Esophagus muscularis mucosa (tissue), 4 donors: ENCODE data around the gene KAZN. TPM values are rescaled to one million over a fixed set of nuclear protein-coding genes. Genes with fewer than 3 reads are reported as not detected.

Experiments
- DNase-seq: peaks from one replicate; pipeline ENCODE4 v3.0.0-alpha.2; 2017; ENCODE audit errors: extremely low spot score
- H3K27ac ChIP-seq, 4 donors: fragments of 200-600 bp; sonication (generic); replicated peaks in 1 of 4; 1 replicate in 3 of 4; 2 replicates in 1 of 4; pipeline ENCODE4 v1.5.1; 2016 to 2019; ENCODE audit warnings: mild to moderate bottlenecking in 1 of 4
- H3K27me3 ChIP-seq, 4 donors: fragments of 200-600 bp; sonication (generic); one replicate each; pipeline versions ENCODE4 v1.5.1 to v1.6.0; 2016 to 2019
- H3K36me3 ChIP-seq, 4 donors: fragments of 200-600 bp; sonication (generic); one replicate each; pipeline ENCODE4 v1.5.1; 2016 to 2019
- H3K4me1 ChIP-seq, 4 donors: fragments of 200-600 bp; sonication (generic); one replicate each; pipeline ENCODE4 v1.5.1; 2016 to 2019
- H3K4me3 ChIP-seq, 4 donors: fragments of 200-600 bp; sonication (generic); 1 replicate in 2 of 4; 2 replicates in 2 of 4; pipeline ENCODE4 v1.5.1; 2016 to 2019; ENCODE audit warnings: mild to moderate bottlenecking in 4 of 4, moderate library complexity in 1 of 4
- H3K9me3 ChIP-seq, 4 donors: fragments of 200-600 bp; sonication (generic); 1 replicate in 3 of 4; 2 replicates in 1 of 4; pipeline ENCODE4 v1.5.1; 2016 to 2019
- CTCF ChIP-seq, 3 experiments: fragments of 200-600 bp in 2 of 3; fragments of 450-650 bp in 1 of 3; sonication (generic) in 2 of 3; IDR thresholded peaks; one replicate each; pipeline ENCODE4 v1.5.1; 2017 to 2019; ENCODE audit warnings: antibody characterized with exemption in 3 of 3, mild to moderate bottlenecking in 2 of 3, moderate library complexity in 1 of 3
- EP300 ChIP-seq: sonication (generic); formaldehyde crosslinking; IDR thresholded peaks from one replicate; pipeline ENCODE4 v1.6.1; 2017; ENCODE audit warnings: antibody characterized with exemption
- POLR2A ChIP-seq: fragments of 450-650 bp; IDR thresholded peaks from one replicate; pipeline ENCODE4 v1.6.1; 2017; ENCODE audit warnings: antibody characterized with exemption, moderate library complexity, mild to moderate bottlenecking, low read depth
- POLR2AphosphoS5 ChIP-seq, 2 donors: sonication (generic); formaldehyde crosslinking; IDR thresholded peaks; one replicate each; pipeline ENCODE4 v1.6.1; 2017; ENCODE audit warnings: antibody characterized with exemption in 2 of 2
- WGBS: methylation state at CpG from one replicate; pipeline ENCODE4 v1.1.5; 2018; 5-methylcytosine and 5-hydroxymethylcytosine counted together
- intact Hi-C: fragments of 100-400 bp; cut with DNase I; formaldehyde crosslinking; loops from one replicate; pipeline ENCODE4 v1.15.1; 2023
- total RNA-seq, 4 donors: library from RNA; depleted of rRNA; stranded (reverse); fragments of >200 nt; gene quantifications; one replicate each; pipeline versions ENCODE4 v1.1.0 to v1.2.1, GENCODE V29; 2016

KAZN gene
- total RNA-seq, 4 donors from 2014 or later, result 9.9 to 14.1 (median 11.9) TPM

- H3K27ac ChIP-seq, result no peak overlapping the region
- H3K36me3 ChIP-seq, result no peaks in the 10 kb centered on the region
- TF ChIP-seq EP300, result no peak
- no peak for TF ChIP-seq POLR2A
- no peak for TF ChIP-seq CTCF (IDR thresholded peaks at IDR 0.05)
- no peak for TF ChIP-seq POLR2AphosphoS5 (IDR thresholded peaks at IDR 0.05)
- no peak for DNase-seq
- H3K4me1 ChIP-seq, result no peaks in the 10 kb centered on the region
- no peaks in the 10 kb centered on the region for H3K9me3 ChIP-seq
- WGBS, result 63% methylated on average over 8 of the region's 8 CpGs
- H3K4me3 ChIP-seq, result no peak overlapping the region
- intact Hi-C loops, result no loop called here
- no peaks in the 10 kb centered on the region for H3K27me3 ChIP-seq
These were observed 184.5 kb downstream of the KAZN start for GRCh38 chr1:14782741-14783591.

- no peaks in the 10 kb centered on the region for H3K9me3 ChIP-seq
- no peaks in the 10 kb centered on the region for H3K27me3 ChIP-seq
- H3K4me3 ChIP-seq, result no peak overlapping the region
- H3K4me1 ChIP-seq, result no peaks in the 10 kb centered on the region
- no peak for DNase-seq
- H3K27ac ChIP-seq, result no peak overlapping the region
- intact Hi-C loops, result no loop called here
- no peaks in the 10 kb centered on the region for H3K36me3 ChIP-seq
- TF ChIP-seq POLR2A, result no peak
- TF ChIP-seq POLR2AphosphoS5 (IDR thresholded peaks at IDR 0.05), result no peak
- no peak for TF ChIP-seq EP300
- no peak for TF ChIP-seq CTCF (IDR thresholded peaks at IDR 0.05)
- WGBS, result 93% methylated on average over 7 of the region's 7 CpGs
These were observed 185.1 kb downstream of the KAZN start for GRCh38 chr1:14783592-14783886.

DNA sequence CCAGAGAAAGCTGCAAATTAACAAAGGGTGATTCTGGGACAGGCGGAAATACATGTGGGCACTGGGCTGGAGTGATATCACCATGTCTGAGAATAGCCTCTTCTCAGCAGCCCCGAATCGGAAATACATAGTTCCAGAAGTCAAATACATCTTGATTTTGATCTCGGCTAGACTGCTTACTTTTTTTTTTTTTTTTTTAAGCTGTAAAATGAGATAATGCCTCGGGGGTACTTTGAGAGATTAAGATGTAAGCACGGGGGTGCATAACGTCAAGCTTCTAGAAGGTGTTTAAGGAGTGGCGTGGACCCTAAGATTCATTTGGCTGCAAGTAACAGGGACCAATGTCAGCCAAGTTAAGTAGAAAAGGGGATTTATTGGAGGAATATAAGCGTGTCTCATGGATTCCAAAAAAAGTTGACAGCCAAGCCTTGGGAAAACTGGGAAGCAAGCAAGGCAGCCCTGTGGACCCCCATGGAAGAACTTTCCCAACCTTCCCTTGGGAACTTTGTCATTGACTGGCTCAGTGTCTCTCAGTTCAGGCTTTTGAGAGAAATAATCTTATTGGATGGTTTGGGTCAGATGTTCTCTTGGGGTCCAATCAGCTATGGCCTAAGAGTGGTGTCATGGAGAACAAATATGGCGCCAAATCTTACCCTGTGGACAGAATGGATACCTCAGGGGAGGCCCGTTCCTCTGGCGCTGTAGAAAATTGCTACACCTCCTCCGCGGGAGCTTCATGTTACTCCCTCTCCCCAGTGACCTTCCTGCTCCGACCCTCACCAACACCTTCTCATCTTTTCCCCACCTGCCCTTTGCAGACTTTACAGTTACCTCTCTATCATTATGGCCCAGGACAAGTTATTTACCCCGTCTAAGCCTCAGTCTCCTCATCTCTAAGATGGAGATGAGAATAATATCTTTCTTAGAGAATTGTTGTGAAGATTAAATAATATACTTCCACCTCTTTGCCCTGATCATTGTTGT, 186.6 kb downstream of the KAZN start:
- intact Hi-C loops, result no loop called here
- 90% methylated on average over 16 of the region's 16 CpGs for WGBS
- DNase-seq, result no peak
- Histone ChIP-seq H3K4me3 (no peak overlapping the region), H3K9me3 (no peaks in the 10 kb centered on the region), H3K27me3 (no peaks in the 10 kb centered on the region), H3K27ac (no peak overlapping the region), H3K4me1 (no peaks in the 10 kb centered on the region), H3K36me3 (no peaks in the 10 kb centered on the region)
- TF ChIP-seq POLR2AphosphoS5 (IDR thresholded peaks at IDR 0.05) (no peak), EP300 (no peak), CTCF (IDR thresholded peaks at IDR 0.05) (no peak), POLR2A (no peak)

GRCh38 chr1:14786109-14786675, 187.7 kb downstream of the KAZN start:
- no peak overlapping the region for H3K4me3 ChIP-seq
- intact Hi-C loops, result no loop called here
- DNase-seq, result no peak
- no peaks in the 10 kb centered on the region for H3K27me3 ChIP-seq
- H3K27ac ChIP-seq, result no peak overlapping the region
- no peaks in the 10 kb centered on the region for H3K4me1 ChIP-seq
- no peak for TF ChIP-seq CTCF (IDR thresholded peaks at IDR 0.05)
- no peak for TF ChIP-seq POLR2AphosphoS5 (IDR thresholded peaks at IDR 0.05)
- no peak for TF ChIP-seq POLR2A
- H3K9me3 ChIP-seq, result no peaks in the 10 kb centered on the region
- WGBS, result 90% methylated on average over 9 of the region's 9 CpGs
- H3K36me3 ChIP-seq, result no peaks in the 10 kb centered on the region
